Stimulated activated CD8-positive, alpha-beta memory T cell treated with anti-CD3 and anti-CD28 coated beads, Interleukin-15, amount 100 ng/mL, for 24 hours (primary cell): ENCODE measurements around the gene INF2.
A peak's percentile ranks its signal among the peaks of the same experiment; 100 is the strongest.
"Not testable (repeated sequence)": the region's sequence is repeated elsewhere in the genome, so short reads cannot be mapped to it uniquely, and the experiment has no call there.

Source experiments
- DNase-seq: peaks from one replicate; pipeline ENCODE4 v3.0.0-alpha.2; 2020; ENCODE audit warnings: low read depth

INF2 gene

GRCh38 chr14:104689109-104689880 lies at the start of gene INF2:
Gene INF2 (plus strand): TSS chr14:104689618. CDS start chr14:104701366, 11,748 bp downstream.
- no peak for DNase-seq

GRCh38 chr14:104639885-104640548 lies 49.4 kb upstream of the INF2 start:
- no peak for DNase-seq

- no peak for DNase-seq
Observed at GRCh38 chr14:104640681-104641080, 48.7 kb upstream of the INF2 start.

GRCh38 chr14:104641753-104642539 lies 47.5 kb upstream of the INF2 start:
- DNase-seq, result no peak

GRCh38 chr14:104642540-104642868 lies 46.9 kb upstream of the INF2 start:
- no peak for DNase-seq

GRCh38 chr14:104643306-104643705 lies 46.1 kb upstream of the INF2 start:
- DNase-seq, result no peak

GRCh38 chr14:104644091-104644635 lies 45.3 kb upstream of the INF2 start:
- DNase-seq, result no peak

- no peak for DNase-seq
Observed at GRCh38 chr14:104644656-104645378, 44.6 kb upstream of the INF2 start.

GRCh38 chr14:104647467-104648043 lies 41.9 kb upstream of the INF2 start:
- no peak for DNase-seq

- DNase-seq, result peak; percentile 42
Observed at GRCh38 chr14:104650057-104650980, 39.1 kb upstream of the INF2 start.

- DNase-seq, result no peak
Observed at GRCh38 chr14:104650981-104651875, 38.2 kb upstream of the INF2 start.

- no peak for DNase-seq
Observed at GRCh38 chr14:104651876-104652260, 37.5 kb upstream of the INF2 start.

- no peak for DNase-seq
Observed at GRCh38 chr14:104652386-104652785, 37.0 kb upstream of the INF2 start.

GRCh38 chr14:104653130-104653920 lies 36.1 kb upstream of the INF2 start:
- DNase-seq, result not testable (repeated sequence)

- DNase-seq, result no peak
Observed at GRCh38 chr14:104654119-104654518, 35.3 kb upstream of the INF2 start.

- no peak for DNase-seq
Observed at GRCh38 chr14:104655128-104655848, 34.1 kb upstream of the INF2 start.

- no peak for DNase-seq
Observed at GRCh38 chr14:104656014-104656714, 33.3 kb upstream of the INF2 start.
